HEK293T (cell line): Measurements from ENCODE around the gene FAM83B.

ENCODE experiments used
- SP1 ChIP-seq: fragments of 450-650 bp; IDR thresholded peaks from 2 replicates; pipeline ENCODE4 v1.6.1; 2017
- ZNF384 ChIP-seq: fragments of 450-650 bp; IDR thresholded peaks from 2 replicates; pipeline ENCODE4 v1.6.1; 2016

GRCh38 chr6:54970337-54970736 lies 123.8 kb downstream of the FAM83B start:
- TF ChIP-seq SP1 = no peak
- TF ChIP-seq ZNF384 = no peak
